Astrocyte (in vitro differentiated cells and primary cell): ENCODE measurements around the gene IRGC. TPM values are rescaled to one million over a fixed set of nuclear protein-coding genes. Genes with fewer than 3 reads are reported as not detected.

Experiments
- DNase-seq: peaks from one replicate; pipeline ENCODE4 v3.0.0-alpha.2; 2010; ENCODE audit warnings: low read depth
- FAIRE-seq: peaks from 2 replicates; lab custom pipeline; 2011; peaks lifted over from hg19 to GRCh38; lab: Jason Lieb, UNC
- H2AFZ ChIP-seq: 2 replicates; pipeline ENCODE4 v1.6.0; 2012; ENCODE audit warnings: low read depth, low read length, inconsistent platforms
- H3K27ac ChIP-seq: 2 replicates; pipeline ENCODE4 v1.5.1; 2011; ENCODE audit warnings: low read depth, low read length, inconsistent platforms
- H3K27me3 ChIP-seq: 2 replicates; pipeline ENCODE4 v1.6.0; 2011; ENCODE audit warnings: low read length, inconsistent platforms; ENCODE audit not compliant: insufficient read depth
- H3K36me3 ChIP-seq: 2 replicates; pipeline ENCODE4 v1.5.1; 2011; ENCODE audit warnings: low read length, inconsistent platforms; ENCODE audit not compliant: insufficient read depth
- H3K4me1 ChIP-seq: 2 replicates; pipeline ENCODE4 v1.5.1; 2011; ENCODE audit warnings: low read length, inconsistent platforms; ENCODE audit not compliant: insufficient read depth
- H3K4me2 ChIP-seq: 2 replicates; pipeline ENCODE4 v1.6.0; 2012; ENCODE audit warnings: low read length, inconsistent platforms
- H3K4me3 ChIP-seq: 2 replicates; pipeline ENCODE4 v1.5.1; 2011; ENCODE audit warnings: low read depth, mild to moderate bottlenecking, low read length, inconsistent platforms; ENCODE audit not compliant: insufficient read depth
- H3K79me2 ChIP-seq: 2 replicates; pipeline ENCODE4 v1.6.0; 2012; ENCODE audit warnings: mild to moderate bottlenecking, low read length, inconsistent platforms; ENCODE audit not compliant: insufficient read depth
- H3K9ac ChIP-seq: 2 replicates; pipeline ENCODE4 v1.6.0; 2012; ENCODE audit warnings: mild to moderate bottlenecking, low read length, inconsistent platforms
- H3K9me3 ChIP-seq: 2 replicates; pipeline ENCODE4 v1.5.1; 2012; ENCODE audit warnings: low read depth, mild to moderate bottlenecking, low read length, inconsistent platforms; ENCODE audit not compliant: insufficient read depth
- H4K20me1 ChIP-seq: 2 replicates; pipeline ENCODE4 v1.6.0; 2012; ENCODE audit warnings: low read length, inconsistent platforms; ENCODE audit not compliant: insufficient read depth
- H3K27ac Mint-ChIP-seq: one replicate; pipeline ENCODE4 v1.8.0; 2021; ENCODE audit warnings: mild to moderate bottlenecking, mixed read lengths; ENCODE audit not compliant: unreplicated experiment
- H3K27me3 Mint-ChIP-seq: one replicate; pipeline ENCODE4 v1.8.0; 2021; ENCODE audit warnings: low read depth, mixed read lengths; ENCODE audit not compliant: unreplicated experiment
- H3K36me3 Mint-ChIP-seq: one replicate; pipeline ENCODE4 v1.8.0; 2021; ENCODE audit warnings: low read depth, mixed read lengths; ENCODE audit not compliant: unreplicated experiment
- H3K4me1 Mint-ChIP-seq: one replicate; pipeline ENCODE4 v1.8.0; 2021; ENCODE audit warnings: low read depth, mixed read lengths; ENCODE audit not compliant: unreplicated experiment
- H3K4me3 Mint-ChIP-seq: one replicate; pipeline ENCODE4 v1.8.0; 2021; ENCODE audit warnings: mild to moderate bottlenecking, moderate library complexity, mixed read lengths; ENCODE audit not compliant: unreplicated experiment
- H3K9me3 Mint-ChIP-seq: one replicate; pipeline ENCODE4 v1.8.0; 2021; ENCODE audit warnings: mild to moderate bottlenecking, mixed read lengths; ENCODE audit not compliant: unreplicated experiment
- CTCF ChIP-seq: IDR thresholded peaks from 2 replicates; pipeline ENCODE4 v1.5.1; 2011; ENCODE audit warnings: low read depth, mild to moderate bottlenecking, inconsistent platforms, low read length, moderate library complexity; ENCODE audit not compliant: insufficient read depth
- EZH2 ChIP-seq: IDR thresholded peaks from 2 replicates; pipeline ENCODE4 v1.6.1; 2012; ENCODE audit warnings: mild to moderate bottlenecking, low read length, inconsistent platforms; ENCODE audit not compliant: insufficient read depth
- total RNA-seq: library from RNA; stranded (reverse); gene quantifications from 2 replicates; pipeline ENCODE4 v1.2.1, GENCODE V29; 2021

The IRGC gene
- total RNA-seq, 1 donor from 2014 or later = not detected

GRCh38 chr19:43723588-43723987 lies 7.7 kb downstream of the IRGC start:
- no peak for TF ChIP-seq EZH2
- no peak for TF ChIP-seq CTCF

GRCh38 chr19:43724896-43725295 lies 9.0 kb downstream of the IRGC start:
- H3K27ac Mint-ChIP-seq = no peak overlapping the region
- no peaks in the 10 kb centered on the region for H4K20me1 ChIP-seq
- DNase-seq = no peak
- H3K9me3 Mint-ChIP-seq = no peaks in the 10 kb centered on the region
- no peak overlapping the region for H3K27ac ChIP-seq
- no peak overlapping the region for H3K4me3 ChIP-seq
- H3K4me1 Mint-ChIP-seq = no peaks in the 10 kb centered on the region
- no peak overlapping the region for H2AFZ ChIP-seq
- peaks cover 20% of the 10 kb centered on the region for H3K36me3 Mint-ChIP-seq
- no peaks in the 10 kb centered on the region for H3K79me2 ChIP-seq
- H3K4me3 Mint-ChIP-seq = no peak overlapping the region
- FAIRE-seq = no peak
- H3K9ac ChIP-seq = no peak overlapping the region
- no peaks in the 10 kb centered on the region for H3K27me3 ChIP-seq
- no peak for TF ChIP-seq CTCF
- no peak for TF ChIP-seq EZH2
- no peaks in the 10 kb centered on the region for H3K4me1 ChIP-seq
- no peaks in the 10 kb centered on the region for H3K36me3 ChIP-seq
- H3K9me3 ChIP-seq = no peaks in the 10 kb centered on the region
- H3K4me2 ChIP-seq = no peak overlapping the region
- peaks cover 11% of the 10 kb centered on the region for H3K27me3 Mint-ChIP-seq

More at GRCh38 chr19:43723588-43723987, 7.7 kb downstream of the IRGC start:
- Histone ChIP-seq H3K27me3 (no peaks in the 10 kb centered on the region), H3K79me2 (no peaks in the 10 kb centered on the region), H2AFZ (no peak overlapping the region), H3K9ac (no peak overlapping the region), H3K4me2 (no peak overlapping the region), H3K36me3 (no peaks in the 10 kb centered on the region), H4K20me1 (no peaks in the 10 kb centered on the region), H3K4me3 (no peak overlapping the region), H3K9me3 (no peaks in the 10 kb centered on the region), H3K27ac (no peak overlapping the region), H3K4me1 (no peaks in the 10 kb centered on the region)
- H3K27me3 Mint-ChIP-seq = peaks cover 11% of the 10 kb centered on the region
- DNase-seq = no peak
- H3K4me3 Mint-ChIP-seq = no peak overlapping the region
- H3K4me1 Mint-ChIP-seq = no peaks in the 10 kb centered on the region
- no peaks in the 10 kb centered on the region for H3K9me3 Mint-ChIP-seq
- H3K27ac Mint-ChIP-seq = no peak overlapping the region
- peaks cover 9% of the 10 kb centered on the region for H3K36me3 Mint-ChIP-seq
- no peak for FAIRE-seq

- no peak overlapping the region for H3K27ac ChIP-seq
- DNase-seq (no peak), FAIRE-seq (no peak)
- Mint-ChIP-seq H3K4me3 (no peak overlapping the region), H3K27ac (no peak overlapping the region), H3K4me1 (peaks cover 3% of the 10 kb centered on the region), H3K27me3 (peaks cover 11% of the 10 kb centered on the region), H3K9me3 (no peaks in the 10 kb centered on the region), H3K36me3 (peaks cover 23% of the 10 kb centered on the region)
- no peak overlapping the region for H3K4me2 ChIP-seq
- no peaks in the 10 kb centered on the region for H3K9me3 ChIP-seq
- TF ChIP-seq CTCF (no peak), EZH2 (no peak)
- no peak overlapping the region for H2AFZ ChIP-seq
- peaks cover 3% of the 10 kb centered on the region for H3K36me3 ChIP-seq
- no peaks in the 10 kb centered on the region for H3K4me1 ChIP-seq
- H3K9ac ChIP-seq = no peak overlapping the region
- H3K27me3 ChIP-seq = no peaks in the 10 kb centered on the region
- H3K4me3 ChIP-seq = no peak overlapping the region
- H3K79me2 ChIP-seq = no peaks in the 10 kb centered on the region
- no peaks in the 10 kb centered on the region for H4K20me1 ChIP-seq
Observed at GRCh38 chr19:43725468-43725867, 9.6 kb downstream of the IRGC start.
